Heart left ventricle (tissue), 16 donors: ENCODE results near the gene SLC35G2. TPM values are rescaled to one million over a fixed set of nuclear protein-coding genes. Genes with fewer than 3 reads are reported as not detected.

ENCODE experiments used
- ATAC-seq, 4 donors: fragments of 200-7000 bp; cut with Tn5 transposase; one replicate each; pipeline ENCODE4 v1.9.1; 2020 to 2022; ENCODE audit warnings: moderate library complexity in 4 of 4, mild to moderate bottlenecking in 3 of 4, moderate number of reproducible peaks in 1 of 4
- DNase-seq, 5 donors: peaks; one replicate each; pipeline ENCODE4 v3.0.0-alpha.2; 2020
- H3K27ac ChIP-seq, 12 donors: fragments of 200-600 bp; sonication (generic) in 4 of 12; one replicate each; pipeline versions ENCODE4 v1.5.0 to v1.8.0; 2016 to 2022; ENCODE audit warnings: mild to moderate bottlenecking in 2 of 12
- H3K27me3 ChIP-seq, 9 donors: fragments of 200-600 bp; sonication (generic) in 2 of 9; one replicate each; pipeline versions ENCODE4 v1.5.1 to v1.8.0; 2016 to 2022; ENCODE audit warnings: mild to moderate bottlenecking in 3 of 9
- H3K36me3 ChIP-seq, 9 donors: fragments of 200-600 bp; sonication (generic) in 2 of 9; one replicate each; pipeline versions ENCODE4 v1.5.0 to v1.8.0; 2018 to 2022; ENCODE audit warnings: mild to moderate bottlenecking in 2 of 9
- H3K4me1 ChIP-seq, 12 donors: fragments of 200-600 bp; sonication (generic) in 4 of 12; one replicate each; pipeline versions ENCODE4 v1.5.0 to v1.8.0; 2016 to 2022; ENCODE audit warnings: mild to moderate bottlenecking in 3 of 12
- H3K4me3 ChIP-seq, 12 donors: fragments of 200-600 bp; sonication (generic) in 4 of 12; one replicate each; pipeline versions ENCODE4 v1.5.0 to v1.8.0; 2017 to 2022; ENCODE audit warnings: mild to moderate bottlenecking in 9 of 12, moderate library complexity in 4 of 12
- H3K9me3 ChIP-seq, 12 donors: fragments of 200-600 bp; sonication (generic) in 4 of 12; one replicate each; pipeline versions ENCODE4 v1.5.0 to v1.8.0; 2016 to 2022; ENCODE audit warnings: mild to moderate bottlenecking in 1 of 12
- POLR2A ChIP-seq, 2 donors: fragments of 450-650 bp; IDR thresholded peaks; one replicate each; pipeline ENCODE4 v1.6.1; 2017; ENCODE audit warnings: antibody characterized with exemption in 2 of 2, mild to moderate bottlenecking in 2 of 2, moderate library complexity in 2 of 2
- WGBS, 4 donors: extraction: QIAGEN DNeasy Blood & Tissue Kit in 2 of 4; methylation state at CpG; one replicate each; pipeline versions ENCODE4 v1.1.5 to v1.1.7; 2013 to 2018; 5-methylcytosine and 5-hydroxymethylcytosine counted together
- intact Hi-C, 10 donors: fragments of 100-400 bp; cut with DNase I; formaldehyde crosslinking; loops; one replicate each; pipeline versions ENCODE4 v1.11.1 to v1.14.2; 2022
- polyA plus RNA-seq, 2 donors: library from polyadenylated mRNA; stranded (reverse); fragments of 200-250 nt; gene quantifications; one replicate each; pipeline ENCODE4 v1.2.3, GENCODE V29; 2013
- total RNA-seq, 9 donors: library from RNA; depleted of rRNA in 2 of 9; stranded (reverse); fragments of >200 nt in 2 of 9; fragmentation: NEBNext Ultra II Directional in 3 of 9; extraction: Animal tissue kit (Norgen Biotek cat#: 25700) in 3 of 9; gene quantifications; one replicate each; pipeline versions ENCODE4 v1.1.0 to v1.2.4, GENCODE V29; 2016 to 2023
- TF ChIP-seq, protein P1 (sequence below), 12 donors: fragments of 200-600 bp; sonication (generic) in 4 of 12; IDR thresholded peaks; one replicate each; pipeline versions ENCODE4 v1.5.0 to v1.8.0; 2018 to 2022; ENCODE audit warnings: antibody characterized with exemption in 12 of 12, mild to moderate bottlenecking in 5 of 12
- donor health status: ischemic (EF 13 %, LVEDD 7.1; RV severe dilation, severe dysfunction).
- donor health status: healthy with polysubstance abuse.
- donor health status: DM: no; HTN: yes; CAD: no.
- donor health status: DM: no; HTN: no; CAD: no.
- donor health status: ischemic (EF 25% LVEDD 6.9; RV normal size, moderate dysfunction).
- donor health status: ischemic (EF 25% LVEDD 5.7; RV mildly dilated, moderate dysfunction).
- donor health status: healthy.
- donor health status: DM: yes; HTN: yes; CAD: no.
- donor health status: ischemic (EF 35%, LVEDD 5.7; RV mildly dilated, moderate dysfunction).
- donor health status: nonischemic (EF 11% LVEDD 7.7; RV severe dilation, severe dysfunction).
- donor health status: DM: yes; HTN: yes; CAD: no.
- donor health status: PGD.
- donor health status: ischemic (EF 29% LVEDD 5.4; RV normal size, mild dysfunction).
- donor health status: nonischemic (EF 23%, LVEDD 6.1; RV moderate dilation, normal function).

The SLC35G2 gene
- total and polyA plus RNA-seq, 11 donors, result 1.0 to 5.3 (median 3.5) TPM

DNA sequence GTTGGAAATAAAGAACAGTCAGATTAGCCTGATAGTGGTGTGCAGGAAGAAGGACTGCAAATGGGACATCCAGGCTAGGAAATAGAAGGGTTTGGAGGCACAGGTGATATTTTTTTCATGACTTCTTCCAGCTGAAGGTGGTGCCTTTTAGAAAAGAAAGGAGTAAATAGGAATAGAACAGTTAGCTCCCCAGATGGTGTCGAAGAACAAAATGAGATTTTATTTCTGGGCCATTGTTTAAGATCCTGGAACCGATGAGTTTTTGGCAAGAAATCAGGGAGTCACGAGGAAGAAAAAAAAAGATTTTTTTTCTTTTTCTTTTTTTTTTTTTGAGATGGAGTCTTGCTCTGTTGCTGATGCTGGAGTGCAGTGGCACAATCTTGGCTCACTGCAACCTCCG lies 33.3 kb downstream of the SLC35G2 start:
- peaks cover 0 to 21% (median 0%) of the 10 kb centered on the region in 12 donors for H3K4me1 ChIP-seq
- 44 to 68% (median 62%) methylated on average over 4 of the region's 4 CpGs for WGBS, 4 donors
- peak overlapping the region in 5 of 12 donors; percentile 6 to 20 (median 17) for H3K27ac ChIP-seq
- H3K27me3 ChIP-seq, result no peaks in the 10 kb centered on the region
- no peaks in the 10 kb centered on the region for H3K9me3 ChIP-seq
- no peak for TF ChIP-seq POLR2A (IDR thresholded peaks at IDR 0.05)
- TF ChIP-seq, protein P1, sequence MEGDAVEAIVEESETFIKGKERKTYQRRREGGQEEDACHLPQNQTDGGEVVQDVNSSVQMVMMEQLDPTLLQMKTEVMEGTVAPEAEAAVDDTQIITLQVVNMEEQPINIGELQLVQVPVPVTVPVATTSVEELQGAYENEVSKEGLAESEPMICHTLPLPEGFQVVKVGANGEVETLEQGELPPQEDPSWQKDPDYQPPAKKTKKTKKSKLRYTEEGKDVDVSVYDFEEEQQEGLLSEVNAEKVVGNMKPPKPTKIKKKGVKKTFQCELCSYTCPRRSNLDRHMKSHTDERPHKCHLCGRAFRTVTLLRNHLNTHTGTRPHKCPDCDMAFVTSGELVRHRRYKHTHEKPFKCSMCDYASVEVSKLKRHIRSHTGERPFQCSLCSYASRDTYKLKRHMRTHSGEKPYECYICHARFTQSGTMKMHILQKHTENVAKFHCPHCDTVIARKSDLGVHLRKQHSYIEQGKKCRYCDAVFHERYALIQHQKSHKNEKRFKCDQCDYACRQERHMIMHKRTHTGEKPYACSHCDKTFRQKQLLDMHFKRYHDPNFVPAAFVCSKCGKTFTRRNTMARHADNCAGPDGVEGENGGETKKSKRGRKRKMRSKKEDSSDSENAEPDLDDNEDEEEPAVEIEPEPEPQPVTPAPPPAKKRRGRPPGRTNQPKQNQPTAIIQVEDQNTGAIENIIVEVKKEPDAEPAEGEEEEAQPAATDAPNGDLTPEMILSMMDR (IDR thresholded peaks at IDR 0.05), result no peak
- ATAC-seq, result peak in 1 of 4 donors; percentile 42
- H3K36me3 ChIP-seq, result peaks cover 0 to 13% (median 5%) of the 10 kb centered on the region in 9 donors
- intact Hi-C loops, result loop anchor here in 1 of 10 donors (10.0 kb wide), 1 partner anchor 143 kb away; no protein-coding TSS in a partner anchor
- no peak overlapping the region for H3K4me3 ChIP-seq
- no peak for DNase-seq

DNA sequence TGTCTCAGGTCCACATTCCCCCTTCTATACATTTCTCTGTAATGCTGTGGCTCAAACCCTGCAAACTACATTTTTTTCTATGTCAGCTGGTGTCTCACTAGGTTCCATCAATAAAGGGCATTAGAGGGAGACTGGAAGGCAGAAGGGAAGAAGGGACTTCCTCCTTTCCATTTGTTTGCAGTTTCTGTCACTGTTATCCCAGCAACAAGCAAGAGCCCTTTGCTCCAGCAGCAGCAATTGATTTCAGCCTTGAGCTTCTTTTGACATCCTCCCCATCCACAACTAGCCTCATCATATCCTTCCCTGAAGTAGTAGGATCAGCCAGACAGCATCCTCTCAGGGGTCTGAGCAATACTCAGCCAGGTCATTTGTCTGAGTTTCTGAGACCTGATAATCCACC lies 37.7 kb downstream of the SLC35G2 start:
- DNase-seq (no peak), ATAC-seq (no peak)
- Histone ChIP-seq H3K27ac (peak overlapping the region in 1 of 12 donors; percentile 16), H3K27me3 (no peaks in the 10 kb centered on the region), H3K9me3 (no peaks in the 10 kb centered on the region), H3K36me3 (peaks cover 0 to 13% (median 5%) of the 10 kb centered on the region in 9 donors), H3K4me1 (peaks cover 0 to 57% (median 15%) of the 10 kb centered on the region in 12 donors), H3K4me3 (no peak overlapping the region)
- intact Hi-C loops, result loop anchor here in 2 of 10 donors (5.0 to 10.0 kb wide), 2 partner anchors 34 to 138 kb away; no protein-coding TSS in a partner anchor
- TF ChIP-seq POLR2A (IDR thresholded peaks at IDR 0.05), result no peak
- TF ChIP-seq, protein P1 (IDR thresholded peaks at IDR 0.05), result no peak

DNA sequence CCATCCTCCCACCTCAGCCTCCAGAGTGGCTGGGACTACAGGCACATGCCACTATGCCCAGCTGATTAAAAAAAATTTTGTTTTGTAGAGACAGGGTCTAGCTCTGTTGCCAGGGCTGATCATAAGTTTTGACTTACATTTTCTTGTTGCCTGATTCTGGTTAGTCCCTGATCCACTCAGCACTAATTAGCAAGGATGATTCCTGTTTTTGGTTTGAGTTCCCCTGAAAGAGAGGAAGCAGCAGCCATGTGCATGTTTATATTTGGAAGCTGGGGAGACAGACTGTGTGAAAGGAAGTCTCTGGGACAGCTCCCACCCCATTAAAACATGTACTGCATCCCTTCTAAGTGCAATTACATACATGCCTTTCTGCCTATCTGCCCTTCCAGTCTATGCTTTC lies 39.5 kb downstream of the SLC35G2 start:
- no peak for ATAC-seq
- H3K9me3 ChIP-seq, result no peaks in the 10 kb centered on the region
- no peak overlapping the region for H3K4me3 ChIP-seq
- no peaks in the 10 kb centered on the region for H3K27me3 ChIP-seq
- H3K4me1 ChIP-seq, result peaks cover 0 to 58% (median 19%) of the 10 kb centered on the region in 12 donors
- DNase-seq, result peak in 1 of 5 donors; percentile 20
- TF ChIP-seq, protein P1 (IDR thresholded peaks at IDR 0.05), result no peak
- TF ChIP-seq POLR2A (IDR thresholded peaks at IDR 0.05), result no peak
- H3K27ac ChIP-seq, result peak overlapping the region in 7 of 12 donors; percentile 3 to 64 (median 32)
- intact Hi-C loops, result loop anchor here in 2 of 10 donors (5.0 to 10.0 kb wide), 2 partner anchors 36 to 136 kb away; no protein-coding TSS in a partner anchor
- H3K36me3 ChIP-seq, result peaks cover 0 to 13% (median 5%) of the 10 kb centered on the region in 9 donors

DNA sequence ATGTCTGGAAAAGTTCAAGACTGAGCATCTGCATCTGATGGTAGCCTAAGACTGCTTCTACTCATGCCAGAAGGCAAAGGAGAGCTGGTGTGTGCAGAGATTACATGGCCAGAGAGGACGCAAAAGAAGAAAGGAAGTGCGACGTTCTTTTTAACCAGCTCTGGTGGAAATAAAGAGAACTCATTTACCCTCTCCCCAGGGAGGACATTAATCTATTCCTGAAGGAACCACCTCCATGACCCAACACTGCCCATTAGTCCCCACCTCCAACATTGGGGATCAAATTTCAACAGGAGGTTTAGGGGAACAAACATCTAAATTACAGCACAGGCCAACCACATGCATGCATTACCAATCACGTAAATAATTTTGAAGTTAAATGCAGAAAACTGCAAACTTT lies 41.6 kb downstream of the SLC35G2 start:
- no peaks in the 10 kb centered on the region for H3K9me3 ChIP-seq
- ATAC-seq, result no peak
- intact Hi-C loops, result loop anchor here in 5 of 10 donors (5.0 to 10.0 kb wide), 8 partner anchors 43 to 152 kb away; partner anchors contain the start of genes SLC35G2 (in 4 of the 5) and STAG1 (in 2 of the 5)
- TF ChIP-seq, protein P1 (IDR thresholded peaks at IDR 0.05), result no peak
- no peak for TF ChIP-seq POLR2A (IDR thresholded peaks at IDR 0.05)
- peak overlapping the region in 8 of 12 donors; percentile 84 to 95 (median 90) for H3K27ac ChIP-seq
- peak overlapping the region in 10 of 12 donors; percentile 74 to 95 (median 88) for H3K4me3 ChIP-seq
- WGBS, 4 donors, result 50 to 58% (median 51%) methylated on average over 4 of the region's 4 CpGs
- no peaks in the 10 kb centered on the region for H3K36me3 ChIP-seq
- peaks cover 0 to 64% (median 22%) of the 10 kb centered on the region in 12 donors for H3K4me1 ChIP-seq
- no peaks in the 10 kb centered on the region for H3K27me3 ChIP-seq
- no peak for DNase-seq
